ENCODE measurements around the gene SMIM41. TPM values are rescaled to one million over a fixed set of nuclear protein-coding genes. Genes with fewer than 3 reads are reported as not detected.

The SMIM41 gene
- total RNA-seq, 1 donor from 2014 or later, result not detected

DNA sequence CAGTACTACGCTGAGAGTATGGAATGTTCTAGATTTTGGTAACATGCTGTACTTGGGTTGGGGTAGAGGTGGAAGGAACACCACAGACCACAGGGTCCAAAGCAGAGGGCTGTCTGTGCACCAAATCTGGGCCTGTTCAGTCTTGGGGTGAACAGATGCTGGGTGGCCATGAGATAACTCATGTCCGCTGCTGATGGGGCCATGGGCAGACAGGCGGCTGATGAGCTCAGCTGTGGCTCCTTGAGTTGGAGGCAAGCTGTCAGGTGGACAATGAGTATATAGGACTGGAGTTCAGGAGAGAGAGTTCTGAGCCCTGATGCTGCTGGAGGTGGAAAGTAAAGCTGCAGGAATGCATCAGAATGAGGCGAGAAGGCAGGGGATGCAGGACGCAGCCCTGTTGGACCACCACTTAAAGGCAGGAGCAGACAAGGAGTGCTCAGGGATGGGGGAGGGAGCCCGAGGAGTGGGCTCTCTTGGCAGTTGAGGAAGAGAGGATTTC is 6.2 kb downstream of the SMIM41 start:
- Histone ChIP-seq H3K27me3 (ENCODE audit: control insufficient read depth, insufficient read depth, low read length) (peaks cover 35% of the 10 kb centered on the region), H3K36me3 (ENCODE audit: control insufficient read depth, insufficient read depth, low read length) (no peaks in the 10 kb centered on the region), H3K4me3 (ENCODE audit: low read depth, low read length) (no peak overlapping the region)
- no peak for DNase-seq (ENCODE audit: low read depth)
- TF ChIP-seq, protein P1, sequence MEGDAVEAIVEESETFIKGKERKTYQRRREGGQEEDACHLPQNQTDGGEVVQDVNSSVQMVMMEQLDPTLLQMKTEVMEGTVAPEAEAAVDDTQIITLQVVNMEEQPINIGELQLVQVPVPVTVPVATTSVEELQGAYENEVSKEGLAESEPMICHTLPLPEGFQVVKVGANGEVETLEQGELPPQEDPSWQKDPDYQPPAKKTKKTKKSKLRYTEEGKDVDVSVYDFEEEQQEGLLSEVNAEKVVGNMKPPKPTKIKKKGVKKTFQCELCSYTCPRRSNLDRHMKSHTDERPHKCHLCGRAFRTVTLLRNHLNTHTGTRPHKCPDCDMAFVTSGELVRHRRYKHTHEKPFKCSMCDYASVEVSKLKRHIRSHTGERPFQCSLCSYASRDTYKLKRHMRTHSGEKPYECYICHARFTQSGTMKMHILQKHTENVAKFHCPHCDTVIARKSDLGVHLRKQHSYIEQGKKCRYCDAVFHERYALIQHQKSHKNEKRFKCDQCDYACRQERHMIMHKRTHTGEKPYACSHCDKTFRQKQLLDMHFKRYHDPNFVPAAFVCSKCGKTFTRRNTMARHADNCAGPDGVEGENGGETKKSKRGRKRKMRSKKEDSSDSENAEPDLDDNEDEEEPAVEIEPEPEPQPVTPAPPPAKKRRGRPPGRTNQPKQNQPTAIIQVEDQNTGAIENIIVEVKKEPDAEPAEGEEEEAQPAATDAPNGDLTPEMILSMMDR (IDR thresholded peaks at IDR 0.05; ENCODE audit: insufficient read depth, low read length, poor library complexity, severe bottlenecking), result no peak

DNA sequence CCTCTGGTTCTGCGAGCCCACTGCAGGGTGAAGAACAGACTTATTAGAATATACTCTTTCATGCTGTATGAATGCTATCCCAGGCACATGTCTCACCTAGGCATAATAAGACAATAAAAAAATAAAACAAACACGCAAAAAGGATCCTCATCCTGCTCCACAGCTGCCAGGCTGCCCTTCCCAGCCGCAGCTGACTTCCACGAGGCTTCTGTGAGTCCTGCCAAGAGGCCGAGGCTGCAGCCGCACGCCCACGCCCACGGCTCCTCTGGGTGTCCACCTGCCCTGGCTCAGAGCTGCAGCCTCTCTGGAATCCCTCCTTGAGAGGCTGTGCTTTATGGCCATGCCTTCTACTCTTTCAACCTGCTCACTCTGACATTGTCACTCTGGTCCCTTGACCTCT is 6.9 kb downstream of the SMIM41 start:
- Histone ChIP-seq H3K4me3 (ENCODE audit: low read depth, low read length) (no peak overlapping the region), H3K27me3 (ENCODE audit: control insufficient read depth, insufficient read depth, low read length) (peaks cover 40% of the 10 kb centered on the region), H3K36me3 (ENCODE audit: control insufficient read depth, insufficient read depth, low read length) (no peaks in the 10 kb centered on the region)
- TF ChIP-seq, protein P1 (IDR thresholded peaks at IDR 0.05; ENCODE audit: insufficient read depth, low read length, poor library complexity, severe bottlenecking), result no peak
- no peak for DNase-seq (ENCODE audit: low read depth)

DNA sequence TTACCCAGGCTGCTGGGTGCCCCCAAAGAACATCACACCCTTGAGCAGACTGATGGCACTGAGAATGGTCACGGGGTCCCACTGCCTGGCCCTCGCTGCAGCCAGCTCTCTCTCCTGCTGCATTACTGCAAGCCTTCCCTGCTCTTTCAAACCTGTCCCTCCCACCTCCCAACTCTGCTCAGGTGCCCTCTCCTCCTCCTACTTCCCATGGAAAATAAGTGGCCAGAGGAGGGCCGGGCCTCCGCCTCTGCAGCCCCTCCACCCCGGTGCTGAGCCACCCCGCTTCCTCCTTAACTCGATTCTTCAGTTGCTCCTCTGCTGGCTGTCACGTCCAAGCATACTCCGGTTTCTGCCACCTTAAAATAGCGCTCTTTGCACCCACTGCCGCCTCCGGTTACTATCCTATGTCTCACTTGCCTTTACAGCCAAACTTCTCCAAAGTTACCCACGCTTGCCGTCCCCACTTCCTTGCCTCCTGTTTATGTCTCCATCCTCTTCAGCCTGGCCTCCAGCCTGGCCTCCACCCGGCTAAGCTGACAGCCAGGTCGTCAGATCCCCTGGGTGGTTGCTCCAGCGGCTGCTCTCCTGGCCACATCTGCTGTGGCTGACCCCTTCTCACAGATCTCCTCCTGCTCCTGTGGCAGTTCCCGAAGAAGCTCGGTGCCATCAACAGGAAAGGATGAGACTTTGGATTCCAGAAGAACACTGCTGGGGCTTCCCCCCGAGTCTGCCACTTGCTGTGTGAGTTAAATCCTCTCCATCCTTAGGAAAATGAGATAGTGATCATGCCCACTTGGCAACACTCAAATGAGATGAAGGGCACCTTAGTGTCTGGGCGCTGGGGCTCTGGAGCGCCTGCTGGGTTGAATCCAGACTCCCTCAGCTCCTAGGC is 7.7 kb downstream of the SMIM41 start:
- Histone ChIP-seq H3K36me3 (ENCODE audit: control insufficient read depth, insufficient read depth, low read length) (no peaks in the 10 kb centered on the region), H3K4me3 (ENCODE audit: low read depth, low read length) (no peak overlapping the region), H3K27me3 (ENCODE audit: control insufficient read depth, insufficient read depth, low read length) (peaks cover 42% of the 10 kb centered on the region)
- TF ChIP-seq, protein P1 (IDR thresholded peaks at IDR 0.05; ENCODE audit: insufficient read depth, low read length, poor library complexity, severe bottlenecking), result no peak
- DNase-seq (ENCODE audit: low read depth), result no peak

DNA sequence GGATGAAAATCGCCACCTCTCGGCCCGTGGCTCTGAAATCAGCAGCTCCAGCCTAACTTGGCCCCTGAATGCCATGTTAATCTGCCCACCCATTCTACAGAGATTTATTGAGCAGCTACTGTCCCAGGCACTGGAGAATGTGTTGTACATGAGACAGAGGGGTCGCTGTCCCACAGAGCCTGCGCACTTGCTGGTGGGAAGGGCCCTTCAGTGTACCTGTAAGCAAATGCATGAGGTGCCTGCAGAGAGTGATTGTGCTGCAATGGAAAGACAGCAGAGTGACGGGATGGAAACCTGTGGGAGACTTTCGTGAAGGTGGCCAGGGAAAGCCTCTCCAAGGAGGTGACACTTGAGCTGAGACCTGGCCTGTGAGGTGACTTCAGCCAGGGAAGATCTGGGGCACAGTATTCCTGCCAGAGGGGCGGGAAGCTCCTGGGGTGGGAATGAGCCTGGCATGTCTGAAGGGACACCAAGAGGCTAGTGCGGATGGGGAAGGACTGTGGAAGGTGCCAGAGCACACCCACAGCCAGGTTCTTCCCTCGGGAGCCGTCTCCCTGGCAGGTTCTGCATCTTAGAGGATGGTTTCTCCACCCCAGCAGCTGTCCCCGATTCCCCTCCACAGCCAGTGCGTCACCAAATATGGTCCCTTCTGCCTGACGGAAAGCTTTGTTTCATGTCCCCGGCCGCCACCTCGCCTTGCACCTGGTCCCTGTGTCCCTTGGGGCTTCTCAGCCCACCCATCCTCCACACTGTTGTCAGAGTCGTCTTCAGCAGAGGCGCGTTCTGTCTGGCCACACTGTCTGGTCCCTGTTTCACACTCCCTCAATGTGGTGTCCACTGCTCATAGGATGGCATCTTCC is 8.7 kb downstream of the SMIM41 start:
- peaks cover 44% of the 10 kb centered on the region for H3K27me3 ChIP-seq (ENCODE audit: control insufficient read depth, insufficient read depth, low read length)
- H3K36me3 ChIP-seq (ENCODE audit: control insufficient read depth, insufficient read depth, low read length), result no peaks in the 10 kb centered on the region
- DNase-seq (ENCODE audit: low read depth), result no peak
- H3K4me3 ChIP-seq (ENCODE audit: low read depth, low read length), result no peak overlapping the region
- TF ChIP-seq, protein P1 (IDR thresholded peaks at IDR 0.05; ENCODE audit: insufficient read depth, low read length, poor library complexity, severe bottlenecking), result no peak

DNA sequence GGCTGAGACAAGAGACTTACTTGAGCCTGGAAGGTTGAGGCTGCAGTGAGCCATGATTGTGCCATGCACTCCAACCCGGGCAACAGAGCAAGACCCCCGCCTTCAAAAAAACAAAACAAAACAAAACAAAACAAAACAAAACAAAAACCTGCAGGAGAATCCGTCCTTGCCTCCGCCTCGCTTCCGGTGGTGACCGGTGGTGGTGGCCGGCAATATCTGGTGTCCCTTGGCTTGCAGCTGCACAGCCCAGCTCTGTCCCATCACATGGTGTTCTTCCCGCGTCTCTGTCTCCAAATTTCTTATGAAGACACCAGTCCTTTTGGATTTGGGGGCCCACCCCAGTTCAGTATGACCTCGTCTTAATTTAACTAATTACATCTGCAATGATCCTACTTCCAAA is 10.0 kb downstream of the SMIM41 start:
- TF ChIP-seq, protein P1 (IDR thresholded peaks at IDR 0.05; ENCODE audit: insufficient read depth, low read length, poor library complexity, severe bottlenecking), result no peak
- Histone ChIP-seq H3K4me3 (ENCODE audit: low read depth, low read length) (no peak overlapping the region), H3K36me3 (ENCODE audit: control insufficient read depth, insufficient read depth, low read length) (no peaks in the 10 kb centered on the region), H3K27me3 (ENCODE audit: control insufficient read depth, insufficient read depth, low read length) (peaks cover 44% of the 10 kb centered on the region)
- no peak for DNase-seq (ENCODE audit: low read depth)

Data from kidney epithelial cell (primary cell).